Right lobe of liver (tissue), 4 donors: ENCODE data around the gene KRTAP10-1.

Source experiments
- POLR2A ChIP-seq: fragments of 450-650 bp; IDR thresholded peaks from one replicate; pipeline ENCODE4 v1.6.1; 2017; ENCODE audit warnings: antibody characterized with exemption, mild to moderate bottlenecking
- TF ChIP-seq, protein P1 (sequence below), 4 donors: fragments of 200-600 bp in 3 of 4; fragments of 450-650 bp in 1 of 4; IDR thresholded peaks; one replicate each; pipeline versions ENCODE4 v1.5.1 to v1.8.0; 2016 to 2022; ENCODE audit warnings: antibody characterized with exemption in 4 of 4, mild to moderate bottlenecking in 2 of 4
- donor health status: DM: no; HTN: no; CAD: no.
- donor health status: DM: no; HTN: no; CAD: no.
- donor health status: DM: no; HTN: yes; CAD: no.

DNA sequence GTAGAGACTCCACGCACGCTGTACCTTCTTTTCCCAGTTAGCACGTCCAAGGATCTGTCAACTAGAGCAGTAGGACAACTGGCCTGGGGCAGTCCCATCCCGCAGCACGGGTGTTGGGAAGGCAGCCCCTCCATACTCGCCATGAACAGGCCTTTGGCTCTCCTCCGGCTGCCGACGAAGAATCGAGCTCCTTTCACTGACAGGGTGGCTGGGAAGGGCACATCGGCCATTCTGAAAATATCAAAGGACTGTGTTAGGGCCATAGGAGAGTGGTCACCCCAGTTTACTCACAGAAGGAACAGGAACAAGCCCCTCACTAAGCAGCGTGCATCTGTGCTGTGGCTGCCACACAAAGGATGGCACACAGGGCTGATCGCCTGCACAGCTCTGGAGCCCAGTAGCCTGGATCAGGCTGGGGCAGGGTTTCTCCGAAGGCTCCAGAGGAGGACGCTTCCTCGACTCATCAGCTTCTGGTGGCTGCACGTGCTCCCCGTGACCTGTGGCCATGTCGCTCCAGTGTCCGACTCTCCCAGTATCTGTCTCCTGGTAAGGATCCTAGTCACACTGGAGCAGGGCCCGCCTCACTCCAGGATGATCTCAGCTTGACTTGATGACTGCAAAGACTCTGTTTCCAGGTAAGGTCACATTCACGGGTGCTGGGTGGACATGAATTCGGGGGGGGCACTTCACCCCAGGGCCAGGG lies 8.9 kb downstream of the KRTAP10-1 start:
- no peak for TF ChIP-seq POLR2A
- TF ChIP-seq, protein P1, sequence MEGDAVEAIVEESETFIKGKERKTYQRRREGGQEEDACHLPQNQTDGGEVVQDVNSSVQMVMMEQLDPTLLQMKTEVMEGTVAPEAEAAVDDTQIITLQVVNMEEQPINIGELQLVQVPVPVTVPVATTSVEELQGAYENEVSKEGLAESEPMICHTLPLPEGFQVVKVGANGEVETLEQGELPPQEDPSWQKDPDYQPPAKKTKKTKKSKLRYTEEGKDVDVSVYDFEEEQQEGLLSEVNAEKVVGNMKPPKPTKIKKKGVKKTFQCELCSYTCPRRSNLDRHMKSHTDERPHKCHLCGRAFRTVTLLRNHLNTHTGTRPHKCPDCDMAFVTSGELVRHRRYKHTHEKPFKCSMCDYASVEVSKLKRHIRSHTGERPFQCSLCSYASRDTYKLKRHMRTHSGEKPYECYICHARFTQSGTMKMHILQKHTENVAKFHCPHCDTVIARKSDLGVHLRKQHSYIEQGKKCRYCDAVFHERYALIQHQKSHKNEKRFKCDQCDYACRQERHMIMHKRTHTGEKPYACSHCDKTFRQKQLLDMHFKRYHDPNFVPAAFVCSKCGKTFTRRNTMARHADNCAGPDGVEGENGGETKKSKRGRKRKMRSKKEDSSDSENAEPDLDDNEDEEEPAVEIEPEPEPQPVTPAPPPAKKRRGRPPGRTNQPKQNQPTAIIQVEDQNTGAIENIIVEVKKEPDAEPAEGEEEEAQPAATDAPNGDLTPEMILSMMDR (IDR thresholded peaks at IDR 0.05): no peak
